Thymus (tissue), 11 donors: ENCODE data around the gene ASH1L. TPM values are rescaled to one million over a fixed set of nuclear protein-coding genes. Genes with fewer than 3 reads are reported as not detected.
"Not testable (repeated sequence)": the region's sequence is repeated elsewhere in the genome, so short reads cannot be mapped to it uniquely, and the experiment has no call there.

Experiments
- DNase-seq, 9 donors: peaks; one replicate each; pipeline ENCODE4 v3.0.0-alpha.2; 2013; ENCODE audit warnings: low spot score in 9 of 9, low read depth in 6 of 9, missing footprints in 1 of 9
- H3K27ac ChIP-seq, 2 donors: one replicate each; pipeline ENCODE4 v1.5.1; 2013; ENCODE audit warnings: control low read depth in 1 of 2, low read depth in 1 of 2, low read length in 1 of 2, mild to moderate bottlenecking in 1 of 2, moderate library complexity in 1 of 2
- H3K27me3 ChIP-seq, 2 donors: one replicate each; pipeline ENCODE4 v1.5.1; 2013; ENCODE audit warnings: low read length in 1 of 2; ENCODE audit not compliant: control insufficient read depth in 2 of 2, insufficient read depth in 1 of 2
- H3K36me3 ChIP-seq, 2 donors: one replicate each; pipeline ENCODE4 v1.5.1; 2013; ENCODE audit warnings: low read length in 1 of 2, mild to moderate bottlenecking in 1 of 2, moderate library complexity in 1 of 2; ENCODE audit not compliant: control insufficient read depth in 2 of 2, insufficient read depth in 2 of 2
- H3K4me1 ChIP-seq, 2 donors: one replicate each; pipeline ENCODE4 v1.5.1; 2013; ENCODE audit warnings: low read length in 2 of 2; ENCODE audit not compliant: control insufficient read depth in 2 of 2, insufficient read depth in 2 of 2
- H3K4me3 ChIP-seq, 2 donors: one replicate each; pipeline ENCODE4 v1.5.1; 2013; ENCODE audit warnings: low read length in 2 of 2, control low read depth in 1 of 2, mild to moderate bottlenecking in 1 of 2
- H3K9me3 ChIP-seq, 2 donors: one replicate each; pipeline ENCODE4 v1.5.1; 2013; ENCODE audit warnings: low read length in 1 of 2, mild to moderate bottlenecking in 1 of 2; ENCODE audit not compliant: control insufficient read depth in 2 of 2, insufficient read depth in 1 of 2
- WGBS: extraction: QIAGEN DNeasy Blood & Tissue Kit; methylation state at CpG from one replicate; pipeline ENCODE4 v1.1.7; 2013; 5-methylcytosine and 5-hydroxymethylcytosine counted together
- polyA plus RNA-seq: library from polyadenylated mRNA; stranded (reverse); fragments of 200-250 nt; gene quantifications from one replicate; pipeline ENCODE4 v1.2.3, GENCODE V29; 2013
- total RNA-seq: library from RNA; stranded (reverse); fragments of 120-200 nt; gene quantifications from one replicate; pipeline ENCODE4 v1.2.4, GENCODE V29; 2013
- donor health status: healthy.

Gene ASH1L
- total and polyA plus RNA-seq, 2 donors = 6.3 to 20.7 TPM

DNA sequence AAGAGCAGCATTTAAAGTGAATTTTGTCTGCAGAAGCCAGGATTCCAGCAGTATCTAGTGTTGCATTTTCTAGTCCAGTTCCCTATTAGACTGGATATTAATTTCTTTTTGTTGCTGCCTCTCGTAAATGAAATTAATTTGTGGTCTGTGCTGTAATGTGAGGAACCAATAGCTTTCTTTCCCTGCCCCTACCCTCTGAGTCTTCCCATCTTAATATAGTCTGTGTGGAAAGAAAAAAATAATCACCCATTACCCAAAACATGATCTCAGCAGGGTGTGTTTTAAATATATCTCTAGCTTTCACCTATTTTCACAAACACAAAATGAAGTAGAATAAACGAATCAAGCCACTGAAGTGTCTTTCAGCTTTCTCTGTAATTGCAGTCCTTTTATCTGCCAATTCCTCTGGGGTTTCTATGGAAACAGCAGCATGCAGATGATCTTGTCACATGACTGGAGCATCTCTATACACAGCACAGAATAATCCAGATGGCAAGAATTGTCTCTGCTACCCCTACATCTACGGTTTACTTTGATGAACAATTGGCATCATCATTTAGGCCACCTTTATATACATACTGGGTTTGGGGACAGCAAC, 33.4 kb upstream of the ASH1L start:
- H3K4me3 ChIP-seq, H3K4me1 ChIP-seq, H3K36me3 ChIP-seq, DNase-seq, H3K9me3 ChIP-seq, H3K27ac ChIP-seq, H3K27me3 ChIP-seq: not testable (repeated sequence)
- 74% methylated on average over 3 of the region's 3 CpGs for WGBS

DNA sequence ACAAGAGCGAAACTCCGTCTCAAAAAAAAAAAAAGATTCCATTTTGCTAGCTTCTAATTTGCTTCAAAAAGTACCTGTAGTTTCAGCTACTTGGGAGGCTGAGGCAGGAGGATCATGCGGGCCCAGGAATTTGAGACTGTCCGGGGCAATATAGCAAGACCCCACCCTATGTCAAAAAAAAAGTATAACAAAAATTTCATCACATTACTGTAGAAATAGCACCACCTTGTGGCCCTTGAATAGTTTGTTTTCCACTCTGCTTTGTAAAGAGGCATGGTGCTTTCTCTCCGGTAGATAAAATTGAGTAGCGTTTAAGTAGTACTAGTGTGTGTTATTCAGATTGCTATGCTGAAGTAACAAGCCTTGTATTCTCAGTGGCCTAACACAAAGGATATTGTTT, 29.2 kb upstream of the ASH1L start:
- no peaks in the 10 kb centered on the region for H3K4me1 ChIP-seq
- peak in 8 of 9 donors; percentile 41 to 78 (median 54) for DNase-seq
- no peaks in the 10 kb centered on the region for H3K27me3 ChIP-seq
- no peak overlapping the region for H3K4me3 ChIP-seq
- 43% methylated on average over 6 of the region's 6 CpGs for WGBS
- no peaks in the 10 kb centered on the region for H3K9me3 ChIP-seq
- H3K27ac ChIP-seq = no peak overlapping the region
- H3K36me3 ChIP-seq = peaks cover 0 to 3% of the 10 kb centered on the region in 2 donors

DNA sequence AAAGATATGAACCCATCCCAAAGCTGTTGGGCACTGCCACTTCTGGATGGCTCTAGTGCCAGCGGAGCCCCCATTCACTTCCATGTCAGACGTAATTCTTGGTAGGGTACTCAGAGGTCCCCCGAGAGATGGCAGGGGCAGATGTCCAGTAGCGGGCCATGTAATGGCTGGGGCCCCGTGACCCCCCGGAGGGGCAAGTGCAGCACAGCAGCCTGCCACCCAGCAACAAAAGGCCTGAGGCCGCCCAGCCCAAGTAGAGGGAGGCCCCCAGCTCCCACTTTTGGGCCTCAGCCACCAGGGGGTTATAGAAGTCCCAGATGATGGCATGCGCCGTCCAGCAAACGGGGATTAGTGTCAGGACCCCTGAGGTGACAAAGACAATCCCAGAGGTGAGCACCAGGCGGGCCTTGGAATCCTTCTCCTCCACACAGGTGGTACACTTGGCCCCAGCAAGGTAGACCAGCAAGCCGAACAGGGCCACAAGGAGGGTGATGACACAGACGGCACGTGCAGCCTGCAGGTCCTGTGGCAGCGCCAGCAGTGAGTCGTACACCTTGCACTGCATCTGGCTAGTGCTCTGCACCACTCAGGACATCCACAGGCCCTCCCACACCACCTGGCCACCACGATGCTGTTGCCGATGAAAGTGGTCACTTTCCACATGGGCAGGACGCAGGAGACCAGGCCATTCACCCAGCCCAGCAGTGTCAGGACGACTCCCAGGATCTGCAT, 28.1 kb upstream of the ASH1L start:
- 97% methylated on average over 20 of the region's 20 CpGs for WGBS
- not testable (repeated sequence) for DNase-seq

DNA sequence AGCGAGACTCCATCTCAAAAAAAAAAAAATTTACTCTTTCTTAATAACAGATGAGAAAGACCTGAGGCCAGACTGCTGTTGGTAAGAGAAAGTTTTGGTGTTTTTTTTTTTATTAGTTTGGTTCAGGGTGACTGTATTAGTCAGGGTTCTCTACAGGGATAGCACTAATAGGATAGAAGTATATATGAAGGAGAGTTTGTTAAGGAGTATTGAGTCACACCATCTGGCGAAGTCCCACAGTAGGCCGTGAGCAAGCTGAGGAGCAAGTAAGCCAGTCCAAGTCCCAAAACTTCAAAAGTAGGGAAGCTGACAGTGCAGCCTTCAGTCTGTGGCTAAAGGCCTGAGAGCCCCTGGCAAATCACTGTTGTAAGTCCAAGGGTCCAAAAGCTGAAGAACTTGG, 26.7 kb upstream of the ASH1L start:
- not testable (repeated sequence) for H3K4me3 ChIP-seq

More for the DNA sequence above, 28.1 kb upstream of the ASH1L start:
- not testable (repeated sequence) for H3K9me3 ChIP-seq, H3K27me3 ChIP-seq, H3K4me3 ChIP-seq, H3K4me1 ChIP-seq, H3K27ac ChIP-seq, H3K36me3 ChIP-seq

DNA sequence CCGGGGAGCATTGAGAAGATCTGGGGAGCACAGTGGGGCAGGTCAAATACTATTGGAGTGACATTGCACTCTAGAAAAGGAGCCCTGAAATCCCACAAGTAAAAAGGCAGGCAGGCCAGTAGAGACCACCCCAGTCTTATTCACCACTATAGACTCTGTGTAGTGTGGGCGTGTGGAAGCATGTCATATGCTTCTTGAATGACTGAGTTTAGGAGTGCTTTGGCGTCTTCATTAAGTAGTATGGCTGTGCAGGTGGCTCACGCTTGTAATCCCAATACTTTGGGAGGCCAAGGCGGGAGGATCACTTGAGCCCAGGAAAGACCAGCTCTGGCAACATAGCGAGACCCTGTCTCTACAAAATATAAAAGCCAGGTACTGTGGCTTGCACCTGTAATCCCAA, 21.2 kb upstream of the ASH1L start:
- H3K9me3 ChIP-seq, H3K27me3 ChIP-seq, H3K4me3 ChIP-seq, H3K27ac ChIP-seq, H3K36me3 ChIP-seq, DNase-seq, H3K4me1 ChIP-seq: not testable (repeated sequence)
- 99% methylated on average over 6 of the region's 6 CpGs for WGBS

More for the DNA sequence above, 26.7 kb upstream of the ASH1L start:
- not testable (repeated sequence) for H3K27me3 ChIP-seq, H3K36me3 ChIP-seq, H3K4me1 ChIP-seq, H3K27ac ChIP-seq, DNase-seq, H3K9me3 ChIP-seq
- 97% methylated on average over 3 of the region's 3 CpGs for WGBS

DNA sequence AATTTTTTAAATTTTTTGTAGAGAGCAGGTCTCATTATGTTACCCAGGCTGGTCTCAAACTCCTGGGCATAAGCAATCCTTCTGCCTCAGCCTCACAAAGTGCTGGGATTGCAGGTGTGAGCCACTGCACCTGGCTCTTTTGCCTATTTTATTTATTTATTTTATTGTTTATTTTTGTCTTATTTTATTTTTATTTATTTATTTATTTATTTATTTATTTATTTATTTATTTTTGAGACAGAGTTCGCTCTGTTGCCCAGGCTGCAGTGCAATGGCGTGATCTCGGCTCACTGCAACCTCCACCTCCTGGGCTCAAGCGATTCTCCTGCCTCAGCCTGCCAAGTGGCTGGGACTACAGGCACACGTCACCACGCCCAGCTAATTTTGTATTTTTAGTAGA, 13.0 kb upstream of the ASH1L start:
- H3K4me3 ChIP-seq, DNase-seq, H3K9me3 ChIP-seq, H3K4me1 ChIP-seq, H3K27ac ChIP-seq, H3K27me3 ChIP-seq, H3K36me3 ChIP-seq: not testable (repeated sequence)
- 96% methylated on average over 6 of the region's 6 CpGs for WGBS

DNA sequence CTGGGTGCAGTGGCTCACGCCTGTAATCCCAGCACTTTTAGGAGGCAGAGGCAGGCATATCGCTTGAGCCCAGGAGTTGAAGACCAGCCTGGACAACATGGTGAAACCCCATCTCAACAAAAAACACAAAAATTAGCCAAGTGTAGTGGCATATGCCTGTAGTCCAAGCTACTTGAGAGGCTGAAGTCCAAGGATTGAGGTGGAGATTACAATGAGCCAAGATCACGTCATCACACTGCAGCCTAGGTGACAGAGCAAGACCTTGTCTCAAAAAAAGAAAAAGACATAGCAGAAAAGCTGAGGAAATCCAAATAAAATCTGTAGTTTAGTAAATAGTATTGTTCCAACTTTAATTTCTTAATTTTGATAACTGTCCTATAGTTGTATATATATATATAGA, 11.5 kb upstream of the ASH1L start:
- no peaks in the 10 kb centered on the region for H3K27me3 ChIP-seq
- no peaks in the 10 kb centered on the region for H3K4me1 ChIP-seq
- 100% methylated on average over 3 of the region's 3 CpGs for WGBS
- no peak overlapping the region for H3K27ac ChIP-seq
- no peak for DNase-seq
- peaks cover 3 to 7% of the 10 kb centered on the region in 2 donors for H3K36me3 ChIP-seq
- no peak overlapping the region for H3K4me3 ChIP-seq
- H3K9me3 ChIP-seq = no peaks in the 10 kb centered on the region

DNA sequence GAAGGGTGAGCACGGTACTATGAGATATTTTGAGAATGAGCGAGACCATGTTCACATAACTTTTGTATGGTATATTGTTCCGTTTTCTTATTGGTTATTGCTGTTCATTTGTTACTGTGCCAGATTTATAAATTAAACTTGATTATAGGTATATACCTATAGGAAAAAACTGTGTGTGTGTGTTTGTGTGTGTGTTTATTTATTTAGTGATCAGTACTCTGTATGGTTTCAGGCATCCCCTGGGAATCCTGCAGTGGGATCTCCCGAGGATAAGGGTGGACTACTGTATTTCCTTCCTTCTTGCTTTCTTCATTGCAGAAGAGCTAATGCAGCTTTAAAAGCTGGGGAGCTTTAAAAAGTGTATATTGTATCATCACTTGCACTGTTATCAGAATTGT, 8.0 kb upstream of the ASH1L start:
- Histone ChIP-seq H3K27ac (no peak overlapping the region), H3K27me3 (no peaks in the 10 kb centered on the region), H3K9me3 (no peaks in the 10 kb centered on the region), H3K36me3 (peaks cover 3 to 18% of the 10 kb centered on the region in 2 donors), H3K4me3 (no peak overlapping the region), H3K4me1 (no peaks in the 10 kb centered on the region)
- WGBS = 97% methylated on average over 4 of the region's 4 CpGs
- no peak for DNase-seq

DNA sequence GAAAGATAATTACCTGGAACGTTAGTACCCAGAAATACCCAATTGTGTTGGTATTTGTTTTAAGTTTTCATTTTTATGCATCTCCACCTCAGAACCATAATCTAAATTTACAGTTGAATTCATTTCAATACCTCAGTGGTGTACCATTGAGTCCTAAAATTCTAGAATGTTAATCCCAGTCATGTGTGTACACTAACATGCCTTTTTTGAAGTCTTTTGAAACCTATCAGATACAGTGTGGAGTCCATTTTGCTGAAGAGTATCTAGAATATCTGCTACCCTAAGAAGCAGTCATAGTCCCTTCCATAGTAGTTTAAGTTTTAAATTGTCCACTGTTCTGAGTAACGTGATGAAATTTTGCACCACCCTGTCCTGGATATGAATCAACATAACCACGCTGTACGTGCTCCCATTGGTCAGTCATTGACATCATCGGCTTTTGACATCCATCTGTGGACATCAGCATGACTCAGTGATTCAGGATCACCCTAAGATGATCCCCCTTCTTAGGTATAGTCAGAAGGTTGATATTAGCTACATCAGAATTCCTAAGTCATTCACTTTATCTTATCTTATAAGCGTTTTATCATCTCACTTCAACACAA, 7.5 kb upstream of the ASH1L start:
- H3K27ac ChIP-seq = no peak overlapping the region
- no peak for DNase-seq
- WGBS = 98% methylated on average over 6 of the region's 6 CpGs
- H3K27me3 ChIP-seq = no peaks in the 10 kb centered on the region
- H3K4me3 ChIP-seq = no peak overlapping the region
- H3K9me3 ChIP-seq = no peaks in the 10 kb centered on the region
- peaks cover 0 to under 1% of the 10 kb centered on the region in 2 donors for H3K4me1 ChIP-seq
- peaks cover 3 to 18% of the 10 kb centered on the region in 2 donors for H3K36me3 ChIP-seq
